Loucy (cell line): ENCODE measurements around the gene DENND11.

Source experiments
- H2AFZ ChIP-seq: fragments of 200-600 bp; sonication (generic); 2 replicates; pipeline ENCODE4 v1.6.0; 2016; ENCODE audit warnings: antibody characterized with exemption, mild to moderate bottlenecking, low read length, moderate library complexity
- H3F3A ChIP-seq: fragments of 200-600 bp; 2 replicates; pipeline ENCODE4 v1.6.0; 2016; ENCODE audit warnings: antibody characterized with exemption, low read depth, mild to moderate bottlenecking
- H3K27me3 ChIP-seq: fragments of 200-600 bp; sonication (generic); 2 replicates; pipeline ENCODE4 v1.6.1; 2014; ENCODE audit warnings: low read length, mild to moderate bottlenecking; ENCODE audit not compliant: insufficient read depth, poor library complexity, severe bottlenecking
- H3K36me3 ChIP-seq: fragments of 200-600 bp; sonication (generic); 2 replicates; pipeline ENCODE4 v1.6.1; 2016; ENCODE audit warnings: low read length; ENCODE audit not compliant: insufficient read depth
- H3K4me1 ChIP-seq: fragments of 200-600 bp; sonication (generic); 2 replicates; pipeline ENCODE4 v1.5.1; 2014; ENCODE audit warnings: low read length, mild to moderate bottlenecking; ENCODE audit not compliant: insufficient read depth, poor library complexity, severe bottlenecking
- H3K4me2 ChIP-seq: fragments of 200-600 bp; sonication (generic); 2 replicates; pipeline ENCODE4 v1.6.0; 2014; ENCODE audit warnings: antibody characterized with exemption, low read length, low read depth, mild to moderate bottlenecking; ENCODE audit not compliant: poor library complexity, severe bottlenecking
- H3K4me3 ChIP-seq: fragments of 200-600 bp; sonication (generic); 2 replicates; pipeline ENCODE4 v1.5.1; 2014; ENCODE audit warnings: low read length, mild to moderate bottlenecking, mixed read lengths; ENCODE audit not compliant: poor library complexity, severe bottlenecking
- H3K79me2 ChIP-seq: fragments of 200-600 bp; sonication (generic); 2 replicates; pipeline ENCODE4 v1.6.1; 2014; ENCODE audit warnings: low read length; ENCODE audit not compliant: insufficient read depth
- H3K9ac ChIP-seq: fragments of 200-600 bp; sonication (generic); 2 replicates; pipeline ENCODE4 v1.6.0; 2014; ENCODE audit warnings: mild to moderate bottlenecking, low read depth, low read length, moderate library complexity; ENCODE audit not compliant: poor library complexity, severe bottlenecking
- H3K9me2 ChIP-seq: fragments of 200-600 bp; sonication (generic); replicated peaks from 2 replicates; pipeline ENCODE4 v1.6.1; 2016; ENCODE audit warnings: low read depth, low read length, mixed read lengths
- H3K9me3 ChIP-seq: fragments of 200-600 bp; sonication (generic); 2 replicates; pipeline ENCODE4 v1.6.1; 2014; ENCODE audit warnings: mild to moderate bottlenecking, antibody characterized with exemption, low read length, low read depth; ENCODE audit not compliant: insufficient read depth
- H4K20me1 ChIP-seq: fragments of 200-600 bp; sonication (generic); 2 replicates; pipeline ENCODE4 v1.6.0; 2014; ENCODE audit warnings: antibody characterized with exemption, low read length, mild to moderate bottlenecking; ENCODE audit not compliant: insufficient read depth, poor library complexity, severe bottlenecking
- EZH2phosphoT487 ChIP-seq: fragments of 200-600 bp; IDR thresholded peaks from 2 replicates; pipeline ENCODE4 v1.6.1; 2018; ENCODE audit warnings: antibody characterized with exemption, mild to moderate bottlenecking, moderate library complexity, borderline replicate concordance
- TF ChIP-seq, protein P1 (sequence below): fragments of 200-600 bp; sonication (generic); conservative IDR thresholded peaks from 2 replicates; pipeline ENCODE4 v1.5.1; 2014; ENCODE audit warnings: mild to moderate bottlenecking, antibody characterized with exemption, low read length

The DENND11 gene

DNA sequence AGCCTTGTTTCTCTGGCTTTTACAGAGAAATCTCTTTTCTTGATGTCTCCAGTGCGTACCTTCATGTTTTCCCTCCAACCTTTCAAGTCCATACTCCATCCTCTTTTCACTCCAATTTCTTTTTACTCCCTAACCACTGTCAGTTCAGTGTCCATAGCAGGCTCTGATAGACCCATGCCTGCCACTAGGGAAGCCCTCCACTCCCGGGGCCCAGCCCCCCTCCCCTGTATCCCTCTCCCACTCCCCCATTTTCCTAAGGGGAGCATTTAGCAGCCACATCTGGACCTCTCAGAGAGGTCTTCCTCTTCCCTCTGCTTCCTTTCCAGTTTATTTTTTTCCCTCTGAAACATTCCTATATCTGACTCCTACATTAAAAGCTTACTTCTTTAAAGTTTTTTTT, 33.1 kb downstream of the DENND11 start:
- H3K9me3 ChIP-seq, result no peaks in the 10 kb centered on the region

DNA sequence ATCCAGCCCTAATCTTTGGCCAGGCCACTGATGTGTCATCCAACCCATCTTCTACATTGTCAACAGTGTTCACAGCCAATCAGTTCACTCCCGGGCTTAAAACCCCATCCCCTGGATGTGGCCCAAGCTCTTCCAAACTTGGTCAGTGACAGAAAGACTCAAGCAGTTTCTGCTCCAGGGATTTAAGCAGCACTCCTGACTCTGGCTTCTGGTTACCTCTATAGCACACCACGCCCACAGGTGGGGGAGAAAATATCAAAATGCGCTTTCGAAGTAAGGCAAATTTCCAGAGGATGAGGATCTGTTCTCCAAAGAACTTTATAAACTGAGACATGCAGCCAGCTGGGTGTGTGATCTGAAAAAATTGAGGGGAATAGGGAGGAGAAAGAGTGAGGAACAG, 35.9 kb downstream of the DENND11 start:
- no peak overlapping the region for H3K4me3 ChIP-seq
- no peaks in the 10 kb centered on the region for H3K79me2 ChIP-seq
- H3K4me1 ChIP-seq, result peaks cover 5% of the 10 kb centered on the region
- H2AFZ ChIP-seq, result no peak overlapping the region
- no peak for TF ChIP-seq EZH2phosphoT487
- TF ChIP-seq, protein P1, sequence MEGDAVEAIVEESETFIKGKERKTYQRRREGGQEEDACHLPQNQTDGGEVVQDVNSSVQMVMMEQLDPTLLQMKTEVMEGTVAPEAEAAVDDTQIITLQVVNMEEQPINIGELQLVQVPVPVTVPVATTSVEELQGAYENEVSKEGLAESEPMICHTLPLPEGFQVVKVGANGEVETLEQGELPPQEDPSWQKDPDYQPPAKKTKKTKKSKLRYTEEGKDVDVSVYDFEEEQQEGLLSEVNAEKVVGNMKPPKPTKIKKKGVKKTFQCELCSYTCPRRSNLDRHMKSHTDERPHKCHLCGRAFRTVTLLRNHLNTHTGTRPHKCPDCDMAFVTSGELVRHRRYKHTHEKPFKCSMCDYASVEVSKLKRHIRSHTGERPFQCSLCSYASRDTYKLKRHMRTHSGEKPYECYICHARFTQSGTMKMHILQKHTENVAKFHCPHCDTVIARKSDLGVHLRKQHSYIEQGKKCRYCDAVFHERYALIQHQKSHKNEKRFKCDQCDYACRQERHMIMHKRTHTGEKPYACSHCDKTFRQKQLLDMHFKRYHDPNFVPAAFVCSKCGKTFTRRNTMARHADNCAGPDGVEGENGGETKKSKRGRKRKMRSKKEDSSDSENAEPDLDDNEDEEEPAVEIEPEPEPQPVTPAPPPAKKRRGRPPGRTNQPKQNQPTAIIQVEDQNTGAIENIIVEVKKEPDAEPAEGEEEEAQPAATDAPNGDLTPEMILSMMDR, result no peak
- H4K20me1 ChIP-seq, result no peaks in the 10 kb centered on the region
- H3K9ac ChIP-seq, result no peak overlapping the region
- no peak overlapping the region for H3K4me2 ChIP-seq
- no peaks in the 10 kb centered on the region for H3K9me3 ChIP-seq
- no peaks in the 10 kb centered on the region for H3F3A ChIP-seq
- H3K27me3 ChIP-seq, result no peaks in the 10 kb centered on the region
- H3K36me3 ChIP-seq, result peaks cover 56% of the 10 kb centered on the region; the same call in 1 of the 2 replicates
- H3K9me2 ChIP-seq, result no peaks in the 10 kb centered on the region

More for the DNA sequence above, 33.1 kb downstream of the DENND11 start:
- no peak overlapping the region for H2AFZ ChIP-seq
- peaks cover 52% of the 10 kb centered on the region; the same call in 1 of the 2 replicates for H3K36me3 ChIP-seq
- no peak overlapping the region for H3K4me2 ChIP-seq
- H3K9me2 ChIP-seq, result no peaks in the 10 kb centered on the region
- no peaks in the 10 kb centered on the region for H4K20me1 ChIP-seq
- no peaks in the 10 kb centered on the region for H3F3A ChIP-seq
- H3K79me2 ChIP-seq, result no peaks in the 10 kb centered on the region
- H3K9ac ChIP-seq, result no peak overlapping the region
- no peaks in the 10 kb centered on the region for H3K4me1 ChIP-seq
- no peaks in the 10 kb centered on the region for H3K27me3 ChIP-seq
- TF ChIP-seq EZH2phosphoT487, result no peak
- TF ChIP-seq, protein P1, result no peak
- no peak overlapping the region for H3K4me3 ChIP-seq

DNA sequence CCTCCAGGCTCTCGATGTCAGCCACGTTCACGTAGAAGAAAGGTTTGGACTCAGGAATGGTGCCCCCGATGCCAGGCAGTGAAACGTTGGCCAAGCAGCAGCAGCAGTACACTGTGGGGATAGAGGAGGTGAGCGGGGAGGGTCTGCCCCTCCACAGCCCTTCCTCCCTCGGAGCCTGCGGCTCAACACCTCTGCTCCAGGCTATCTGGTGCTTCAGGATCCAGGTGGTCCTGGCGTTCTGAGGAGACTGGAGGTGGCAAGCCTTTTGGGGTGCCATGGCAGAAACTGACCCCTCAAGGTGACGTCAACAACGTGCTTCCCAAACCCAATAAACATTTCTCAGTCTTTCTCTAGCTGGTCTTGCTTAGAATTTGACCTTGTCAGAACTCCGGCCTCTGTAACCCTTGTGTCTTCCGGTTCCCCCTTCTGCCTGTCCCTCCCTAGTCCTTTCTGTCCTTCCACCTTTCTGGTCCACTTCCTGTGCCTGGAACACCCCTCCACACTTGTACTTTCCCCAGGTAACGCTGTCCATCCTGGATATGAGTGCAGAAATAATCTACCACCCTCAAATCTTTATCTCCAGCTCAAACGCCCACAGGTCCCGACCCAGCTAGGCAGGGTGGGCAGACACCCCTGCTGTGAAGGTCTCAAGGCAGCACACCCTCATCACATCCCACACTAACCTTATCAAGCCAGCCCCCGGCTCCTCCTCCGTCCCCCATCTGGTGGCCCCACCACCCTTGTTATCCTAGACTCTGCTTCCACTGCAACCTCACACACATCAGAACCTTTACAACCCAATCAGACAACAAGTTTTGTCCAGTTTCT, 36.5 kb downstream of the DENND11 start:
- Histone ChIP-seq H2AFZ (no peak overlapping the region), H3K4me1 (peaks cover 5% of the 10 kb centered on the region), H3K36me3 (peaks cover 54% of the 10 kb centered on the region; the same call in 1 of the 2 replicates), H3K4me2 (no peak overlapping the region), H3F3A (no peaks in the 10 kb centered on the region), H3K79me2 (no peaks in the 10 kb centered on the region), H3K27me3 (no peaks in the 10 kb centered on the region), H3K4me3 (no peak overlapping the region), H4K20me1 (no peaks in the 10 kb centered on the region), H3K9me2 (no peaks in the 10 kb centered on the region), H3K9me3 (no peaks in the 10 kb centered on the region), H3K9ac (no peak overlapping the region)
- TF ChIP-seq, protein P1, result no peak
- no peak for TF ChIP-seq EZH2phosphoT487
